Measurements from ENCODE around the gene CKS1B.

CKS1B gene

DNA sequence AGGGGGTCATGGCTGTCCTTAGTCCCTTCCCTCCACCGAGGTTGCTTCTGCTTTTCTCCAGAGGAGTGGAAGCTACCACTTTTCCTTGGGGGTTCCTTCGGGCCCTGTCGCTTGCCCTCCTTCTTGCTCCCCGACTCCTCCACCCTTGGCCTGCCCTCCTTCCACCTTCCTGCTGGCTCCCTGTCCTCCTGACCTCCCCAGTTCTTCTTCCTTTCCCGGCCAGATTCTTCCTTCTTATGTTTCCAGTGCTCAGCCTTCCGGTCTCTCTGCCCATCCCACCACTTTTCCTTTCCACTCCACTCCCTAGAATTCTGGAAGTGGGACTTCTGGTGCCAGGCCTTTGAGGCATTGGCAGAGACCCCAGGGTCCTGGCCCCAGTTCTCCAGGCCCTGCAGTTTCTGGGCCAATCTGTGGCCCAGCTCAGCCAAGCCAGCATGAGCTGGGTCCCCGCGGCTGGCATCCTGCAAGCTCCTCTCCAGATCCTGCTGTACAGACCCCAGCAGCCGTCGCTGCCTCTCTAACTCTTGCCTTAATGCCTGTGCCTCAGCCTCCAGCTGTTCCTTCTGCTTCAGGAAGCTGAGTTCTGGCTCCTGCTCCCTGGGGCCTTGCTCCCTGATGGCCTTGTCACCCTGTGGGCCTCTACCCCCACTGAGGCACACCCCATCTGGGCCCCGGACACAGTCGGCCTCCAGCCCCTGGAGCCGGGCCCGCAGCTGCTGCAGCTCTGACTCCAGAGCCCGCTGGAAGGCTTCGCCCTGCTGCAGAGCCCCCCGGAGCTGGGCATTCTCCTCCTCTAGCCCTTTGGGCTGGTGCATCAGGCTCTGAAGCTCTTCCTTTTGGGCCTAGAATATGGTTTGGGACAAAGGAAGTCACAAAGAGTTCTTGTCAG is 28.3 kb upstream of the CKS1B start:
- no peak for DNase-seq

DNA sequence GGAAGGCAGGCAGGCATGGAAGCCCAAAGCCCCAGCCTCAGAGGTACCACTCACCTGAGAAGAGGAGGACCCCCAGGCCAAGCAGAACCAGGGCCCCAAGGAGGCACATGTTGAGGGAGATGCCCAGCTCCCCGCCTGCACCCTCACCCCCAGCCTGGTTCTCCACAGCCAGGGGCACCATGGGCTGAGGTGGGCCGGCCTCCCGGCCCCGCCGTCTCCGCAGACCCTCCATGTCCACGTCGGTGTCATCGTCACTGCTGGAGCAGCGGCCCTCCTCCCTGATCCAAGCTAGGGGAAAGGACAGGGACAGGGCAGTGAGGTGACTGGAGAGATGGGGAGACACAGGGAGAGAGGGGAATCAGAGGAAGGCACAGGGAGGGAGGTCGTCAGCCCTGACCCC is 26.4 kb upstream of the CKS1B start:
- no peak for DNase-seq

DNA sequence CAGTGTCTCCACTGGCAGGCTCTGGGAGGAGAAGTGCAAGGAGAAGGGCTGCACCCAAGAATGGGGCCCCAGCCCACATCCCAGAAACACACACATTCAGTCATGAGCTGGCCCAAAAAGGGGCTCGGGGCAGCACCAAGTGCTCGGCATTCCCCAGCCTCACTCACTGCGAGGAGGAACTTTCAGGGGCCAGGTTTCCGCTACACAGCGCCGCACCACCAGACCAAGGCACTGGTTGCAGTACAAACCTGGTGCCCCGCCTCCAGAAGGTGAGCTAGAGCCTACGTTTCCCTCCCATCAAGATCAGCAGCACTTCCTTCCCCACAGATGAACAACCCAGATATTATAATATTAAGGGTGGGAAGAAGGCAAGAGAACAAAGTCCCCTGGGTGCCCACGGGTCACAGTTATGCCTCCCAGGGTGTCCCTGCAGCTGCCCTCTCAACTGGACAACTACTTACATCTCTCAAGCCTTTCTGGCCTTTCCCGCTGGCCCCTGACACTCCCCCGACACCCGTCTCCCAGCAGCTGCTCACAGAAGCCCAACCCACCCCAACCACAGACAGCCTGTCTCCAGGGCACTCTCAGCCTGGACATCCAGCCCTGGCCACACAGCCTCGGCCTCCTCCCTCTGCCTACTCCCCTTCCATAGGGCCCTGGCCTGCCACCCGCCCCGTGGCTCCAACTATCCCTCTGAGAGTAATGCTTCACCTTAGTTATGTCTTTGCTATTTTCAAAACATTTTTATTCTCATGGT is 22.4 kb upstream of the CKS1B start:
- DNase-seq = peak; percentile 39

DNA sequence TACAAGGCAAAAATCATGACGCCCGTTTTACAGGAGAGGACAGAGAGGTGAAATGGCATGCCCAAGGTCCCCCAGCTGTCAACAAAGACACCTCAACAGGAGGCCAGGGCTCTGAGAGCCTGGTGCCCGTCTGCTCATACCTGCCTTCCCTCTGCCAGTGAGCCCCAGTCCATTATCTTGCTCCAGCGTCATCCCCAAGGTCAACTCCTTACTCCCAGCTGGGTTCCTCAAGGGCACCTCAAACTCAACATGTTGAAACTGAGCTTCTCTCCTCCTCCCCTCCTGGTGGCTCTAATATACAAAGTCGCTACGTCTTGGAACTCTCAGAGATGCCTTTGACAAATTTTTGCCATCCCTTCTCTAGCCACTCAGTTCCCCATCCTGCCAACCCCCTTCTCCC is 21.8 kb upstream of the CKS1B start:
- no peak for DNase-seq

DNA sequence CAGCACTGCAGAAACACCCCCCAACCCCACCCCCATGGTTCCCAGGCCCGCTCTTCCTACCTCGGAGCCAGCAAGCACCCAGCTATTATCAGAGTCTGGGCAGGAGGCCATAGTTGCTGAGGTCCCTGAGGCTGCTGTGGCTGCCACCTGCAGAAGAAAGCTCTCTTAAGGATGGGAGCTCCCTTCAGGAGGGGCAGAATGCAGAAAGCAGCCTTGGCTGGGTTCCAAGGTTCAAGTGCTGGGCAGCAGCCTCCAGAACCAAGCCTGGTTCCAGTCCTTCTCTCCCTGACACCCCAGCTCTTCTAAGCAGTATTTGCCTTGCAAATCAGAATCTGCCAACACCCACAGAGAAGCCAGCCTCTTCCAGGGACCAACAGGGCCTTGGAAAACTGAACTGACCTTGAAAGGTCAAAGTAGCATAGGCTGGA is 20.9 kb upstream of the CKS1B start:
- no peak for DNase-seq

DNA sequence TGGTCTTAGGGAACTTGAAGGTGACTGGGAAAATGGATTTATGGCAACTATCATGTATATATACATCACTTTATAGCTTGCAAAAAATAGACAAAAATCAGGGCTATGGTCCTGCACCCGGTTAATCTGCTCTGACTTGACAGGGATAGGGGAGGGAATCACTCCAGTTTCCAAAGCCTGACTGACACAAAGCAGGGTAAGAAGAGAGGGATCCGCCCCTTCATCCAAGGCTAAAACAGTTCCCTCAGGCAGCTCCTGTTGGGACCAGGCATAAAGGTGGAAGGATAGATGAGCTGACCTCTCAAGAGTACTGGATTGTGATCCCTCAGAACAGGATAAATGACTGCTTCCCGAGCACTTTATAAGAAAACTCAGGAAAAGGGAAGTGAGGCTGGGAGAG is 19.9 kb upstream of the CKS1B start:
- no peak for DNase-seq

DNA sequence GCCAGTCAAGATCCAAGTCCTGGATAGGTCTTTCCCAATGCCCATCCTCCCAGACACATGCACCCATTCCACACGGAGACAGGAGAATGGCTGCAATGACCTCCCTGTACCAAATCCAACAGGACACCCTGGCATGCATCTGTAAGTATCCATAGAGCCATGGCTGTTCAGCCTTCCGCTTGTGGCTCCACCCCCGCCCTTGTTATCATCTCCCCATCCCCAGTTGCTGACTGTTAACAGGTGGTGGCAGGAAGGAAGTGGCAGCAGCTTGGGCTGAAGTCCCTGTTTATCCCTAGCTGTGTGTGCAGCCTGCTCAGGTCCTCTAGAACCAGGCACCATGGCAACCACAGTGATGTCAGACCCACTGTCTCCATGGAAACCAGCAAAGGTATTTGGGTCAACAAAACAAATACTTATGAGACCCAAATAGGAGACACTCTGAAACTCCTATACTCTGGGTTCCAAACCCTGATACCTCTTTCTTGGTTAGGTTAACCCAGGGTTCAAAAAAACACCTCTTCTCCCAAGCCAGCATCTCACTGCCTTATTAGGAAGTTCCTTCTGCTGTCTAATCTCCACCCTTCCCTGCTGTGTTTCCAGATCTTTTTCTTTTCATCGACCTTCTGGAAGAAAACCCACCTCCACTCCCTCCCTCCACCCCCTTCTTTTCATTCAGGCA is 19.3 kb upstream of the CKS1B start:
- peak; percentile 93 for DNase-seq

DNA sequence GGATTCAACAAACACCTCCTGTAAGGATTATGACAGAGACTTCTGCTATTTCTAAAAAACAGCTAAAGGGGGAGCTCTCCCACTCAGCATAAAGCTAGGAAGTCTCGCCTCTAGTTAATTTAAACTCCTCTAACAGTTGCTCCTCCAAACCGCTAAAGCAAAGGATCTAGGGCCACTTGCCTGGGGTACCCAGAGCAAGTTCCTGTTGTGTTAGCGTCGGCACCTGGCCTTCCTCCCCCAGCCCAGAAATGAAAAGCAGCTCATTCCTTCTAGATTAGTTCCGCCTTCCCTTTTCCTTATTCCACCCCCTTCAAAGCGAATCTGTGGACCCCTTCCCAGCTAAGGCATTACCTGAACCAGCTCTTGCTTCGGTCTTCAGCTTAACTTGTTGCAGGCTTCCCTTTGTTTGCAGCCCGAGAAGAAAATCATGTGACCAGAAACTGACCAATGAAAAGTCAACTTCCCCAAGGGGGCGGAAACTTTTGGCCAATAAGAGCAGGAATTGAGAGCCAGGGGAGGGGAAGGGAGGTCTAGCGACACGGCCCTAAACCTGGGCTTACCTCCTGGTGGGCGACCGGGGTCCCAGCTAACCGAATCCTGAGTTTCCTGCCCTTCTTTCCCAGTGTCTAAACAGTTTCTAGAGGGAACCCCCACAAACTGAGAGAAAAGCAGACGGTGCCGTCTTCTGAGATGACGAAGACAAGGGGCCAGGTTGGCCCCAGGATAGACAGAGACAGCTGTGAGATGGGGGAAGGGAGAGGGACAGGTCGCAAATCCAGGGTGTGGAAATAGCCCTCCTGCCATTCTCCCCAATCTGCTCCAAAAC is 18.6 kb upstream of the CKS1B start, which contains the start of gene PBXIP1:
Gene PBXIP1, minus strand, starts transcription at position 382 of the 826 bp plus-strand sequence. CDS start 2,378 bp downstream, outside the sequence.
- peak; percentile 93 for DNase-seq

DNA sequence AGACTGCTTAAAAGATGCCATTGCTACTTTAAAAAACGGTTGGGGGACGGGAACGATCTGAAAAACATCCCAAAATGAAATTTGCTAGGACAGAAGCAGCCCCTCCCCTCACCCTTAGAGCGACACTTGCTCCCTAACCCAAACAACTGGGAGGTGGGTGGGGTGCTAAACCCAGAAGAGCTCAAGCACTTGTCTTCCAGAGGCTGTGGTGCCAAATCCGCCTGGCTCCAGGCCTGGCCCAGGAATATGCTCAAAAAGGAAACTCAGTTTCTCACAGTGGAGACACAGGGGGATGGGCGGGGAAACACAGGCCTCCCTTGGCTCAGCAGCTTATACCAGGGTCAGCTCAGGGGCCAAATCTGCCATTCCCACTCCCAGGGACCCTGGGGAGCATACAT is 17.9 kb upstream of the CKS1B start:
- no peak for DNase-seq

DNA sequence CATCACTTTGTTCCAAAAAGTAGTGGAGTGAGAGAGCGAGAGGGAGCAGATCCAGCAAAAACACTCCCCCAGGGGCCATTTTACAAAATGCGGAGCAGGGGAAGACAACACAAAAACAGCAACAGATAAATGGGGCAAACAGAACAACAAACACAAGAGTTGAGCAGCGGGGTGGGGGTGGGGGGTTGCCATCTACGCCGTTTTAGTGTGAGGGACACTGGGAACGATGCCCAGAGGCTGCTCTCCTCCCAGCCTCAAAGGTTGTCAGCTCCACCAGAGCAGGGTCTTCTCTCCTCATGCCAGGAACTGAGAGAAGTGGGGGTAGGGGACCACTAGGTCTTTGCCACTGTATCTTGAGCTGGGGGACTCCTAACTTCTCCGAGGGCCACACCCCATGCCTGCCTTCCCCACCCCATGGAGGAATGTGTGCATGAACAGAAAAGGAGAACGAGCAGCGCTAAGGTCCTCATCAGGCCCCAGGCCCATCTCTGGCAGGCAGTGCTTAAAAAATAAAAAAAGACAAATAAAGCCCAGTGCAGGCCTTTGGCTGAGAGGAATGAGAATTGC is 17.3 kb upstream of the CKS1B start:
- DNase-seq = no peak

DNA sequence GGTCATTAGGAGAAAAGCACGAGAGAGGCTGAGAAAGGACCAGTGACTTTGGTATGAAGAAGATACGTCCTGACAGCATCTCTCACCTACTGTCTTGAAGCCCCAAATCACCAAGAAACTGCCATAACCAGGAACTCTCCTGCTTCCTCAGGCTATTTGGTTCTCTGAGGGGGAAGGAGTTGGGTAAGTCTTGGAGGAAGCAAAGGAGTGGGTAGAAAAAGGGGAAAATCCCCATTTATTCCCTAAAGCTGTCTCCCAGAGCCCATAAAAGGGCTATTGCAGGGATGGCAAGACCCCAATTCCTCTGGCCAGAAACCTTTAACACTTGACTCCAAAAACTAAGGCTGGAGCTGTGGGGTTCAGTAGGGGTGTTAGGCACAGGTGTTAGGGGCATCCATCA is 16.4 kb upstream of the CKS1B start:
- DNase-seq = no peak

DNA sequence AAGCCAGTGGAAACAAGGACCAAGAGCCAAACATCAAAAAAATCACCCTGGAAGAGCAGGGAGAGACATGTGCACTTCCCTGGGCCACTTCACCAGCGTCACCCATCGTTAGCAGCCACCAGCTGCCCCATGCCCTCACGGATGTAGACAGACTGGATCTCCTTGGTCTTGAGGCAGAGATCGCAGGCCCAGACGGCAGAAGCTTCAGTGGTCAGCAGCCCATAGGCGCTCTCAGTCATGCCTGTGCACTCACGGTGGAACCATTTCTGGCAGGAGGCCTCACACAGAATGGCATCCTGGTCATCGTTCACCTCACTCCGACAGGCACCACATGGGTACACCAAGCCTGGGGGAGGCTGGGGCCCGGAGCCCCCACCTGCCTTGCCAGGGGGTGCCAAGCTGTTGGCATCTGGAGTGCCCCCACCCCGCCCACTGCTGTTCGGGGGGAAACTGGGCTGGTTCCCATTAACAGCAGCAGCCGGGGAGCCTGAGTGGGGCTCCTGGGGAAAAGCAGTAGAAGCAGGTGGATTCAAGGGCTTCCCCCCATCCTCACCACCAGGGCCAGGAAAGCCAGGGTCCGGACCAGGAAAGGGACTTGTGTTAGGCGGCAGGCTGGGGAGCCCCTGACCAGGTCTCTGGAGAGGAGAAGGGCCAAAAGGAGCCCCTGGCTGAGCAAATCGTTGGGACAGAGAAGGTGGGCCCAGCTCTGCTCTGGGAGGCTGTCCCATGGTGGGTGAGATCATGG is 15.6 kb upstream of the CKS1B start:
- DNase-seq = no peak

DNA sequence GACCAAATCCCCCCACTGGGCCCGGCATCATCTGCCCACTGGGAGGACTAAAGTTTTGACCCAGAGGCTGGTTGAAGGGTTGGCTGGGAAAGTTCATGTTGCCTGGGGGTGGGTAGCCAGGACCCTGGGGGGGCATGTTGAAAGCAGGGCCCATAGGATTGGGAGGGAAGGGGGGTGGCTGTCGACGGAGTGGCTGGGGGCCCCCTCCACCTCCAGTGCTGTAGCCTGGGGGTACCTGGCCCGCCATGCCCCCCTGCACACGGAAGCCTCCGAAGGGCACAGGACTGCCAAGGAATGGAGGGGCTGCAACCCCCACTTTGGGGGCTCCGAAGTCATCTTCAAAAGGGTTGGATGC is 15.1 kb upstream of the CKS1B start:
- DNase-seq = no peak

DNA sequence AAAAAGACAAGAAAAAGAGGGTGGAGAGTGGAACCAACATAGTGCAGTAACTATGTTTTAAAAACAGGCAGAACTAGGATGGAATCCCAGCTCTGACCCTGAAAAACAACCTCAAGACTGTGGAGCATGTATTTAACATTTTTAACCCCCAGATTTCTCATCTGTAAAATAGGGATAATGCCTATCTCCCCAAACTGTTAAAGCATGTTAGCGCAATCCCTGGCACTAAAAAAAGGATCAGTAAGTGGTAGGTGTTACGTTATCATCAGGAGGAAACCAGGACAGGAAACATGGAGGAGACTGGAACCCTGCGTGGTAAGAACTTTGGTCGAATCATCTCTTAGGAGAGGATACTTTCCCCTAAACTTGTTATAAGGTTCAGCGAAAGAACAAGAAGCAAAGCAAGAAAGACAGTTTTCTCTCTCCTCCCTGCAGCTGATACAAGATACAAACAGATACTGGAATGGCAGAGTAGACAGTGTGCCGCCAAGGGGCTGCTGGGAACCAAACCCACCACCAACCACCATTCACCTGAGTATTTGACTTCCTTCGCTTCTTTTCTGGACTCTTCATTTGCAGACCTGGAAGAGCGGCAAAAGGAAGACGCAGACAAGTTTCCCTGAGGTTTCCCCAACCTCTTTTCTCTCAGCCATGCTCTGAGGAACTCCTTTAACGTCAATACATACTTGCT is 13.9 kb upstream of the CKS1B start:
- no peak for DNase-seq

DNA sequence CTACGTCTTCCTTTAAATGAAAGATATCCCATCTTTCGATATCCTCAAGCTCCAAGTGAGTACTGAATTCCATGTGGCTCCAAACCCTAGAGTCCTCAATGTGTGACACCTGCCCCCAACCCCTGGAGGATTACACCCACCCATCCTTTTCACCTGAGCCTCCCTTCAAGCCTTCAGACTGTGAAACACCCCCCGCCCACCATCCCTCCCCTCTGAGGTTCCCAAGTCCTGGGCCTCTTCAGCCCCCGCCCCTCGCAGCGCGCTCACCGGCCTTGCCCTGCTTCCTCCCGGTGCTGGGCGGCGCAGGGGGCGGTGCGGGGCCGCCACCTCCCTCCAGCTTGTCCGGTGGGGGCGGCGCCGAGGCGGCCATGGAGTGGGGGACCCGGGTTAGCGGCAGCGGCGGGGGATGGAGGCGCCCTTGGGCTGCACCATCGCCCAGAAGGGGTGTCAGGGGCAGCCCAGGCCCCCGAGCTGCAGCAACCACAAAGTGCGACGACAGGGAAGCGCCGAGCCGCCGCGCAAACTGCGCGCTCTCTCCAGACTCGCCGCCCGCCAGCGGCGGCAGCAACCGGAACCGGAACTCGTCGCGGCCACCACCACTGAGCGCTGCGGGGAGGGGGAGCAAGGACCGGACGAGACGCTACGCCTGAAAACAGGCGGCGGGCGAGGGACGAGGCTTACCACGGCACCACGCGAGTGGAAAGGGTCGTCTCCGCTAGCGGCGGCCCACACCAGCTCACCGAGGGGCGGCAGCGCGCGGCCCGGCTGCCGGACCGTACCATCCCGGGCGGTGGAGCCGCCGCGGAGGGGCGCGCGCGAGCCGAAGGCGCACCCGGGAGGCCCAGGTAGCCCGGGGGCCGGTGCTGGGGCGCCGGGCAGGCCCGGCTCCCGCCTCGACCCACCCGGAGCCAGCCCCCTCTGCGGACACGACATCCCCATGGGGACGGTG is 13.0 kb upstream of the CKS1B start, which contains the start of gene PYGO2:
Gene PYGO2, minus strand, starts transcription at position 576 of the 949 bp plus-strand sequence. Its CDS starts 206 bp downstream, at position 370.
- peak; percentile 88 for DNase-seq

DNA sequence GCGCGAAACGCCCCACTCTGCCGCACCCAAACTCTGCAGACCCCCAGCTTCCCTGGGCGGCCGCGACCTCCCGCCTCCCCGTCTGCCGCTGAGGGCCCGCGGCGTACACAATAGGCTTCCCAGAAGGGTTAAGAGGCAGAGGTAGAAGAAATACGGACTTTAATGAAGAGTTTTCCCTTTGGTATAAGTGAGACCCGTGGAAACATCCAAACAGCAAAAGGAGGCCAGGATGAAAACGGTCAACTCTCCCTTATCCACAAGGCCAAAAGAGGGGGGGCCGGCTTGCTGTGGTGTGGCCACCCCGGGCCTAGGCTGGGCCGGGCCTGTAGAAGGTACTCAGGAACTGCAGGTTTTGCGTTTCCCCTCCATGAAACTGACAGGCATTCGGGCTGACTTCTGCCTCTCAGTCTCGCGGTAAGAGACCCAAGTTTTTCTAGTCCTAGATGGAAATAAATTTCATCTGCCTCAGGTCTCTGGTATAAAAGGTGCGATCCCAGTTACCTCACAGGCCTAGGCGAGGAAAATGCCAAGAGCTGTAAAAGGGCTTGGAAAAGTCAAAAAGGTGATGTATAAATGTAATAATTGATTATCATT is 12.2 kb upstream of the CKS1B start:
- DNase-seq = no peak

DNA sequence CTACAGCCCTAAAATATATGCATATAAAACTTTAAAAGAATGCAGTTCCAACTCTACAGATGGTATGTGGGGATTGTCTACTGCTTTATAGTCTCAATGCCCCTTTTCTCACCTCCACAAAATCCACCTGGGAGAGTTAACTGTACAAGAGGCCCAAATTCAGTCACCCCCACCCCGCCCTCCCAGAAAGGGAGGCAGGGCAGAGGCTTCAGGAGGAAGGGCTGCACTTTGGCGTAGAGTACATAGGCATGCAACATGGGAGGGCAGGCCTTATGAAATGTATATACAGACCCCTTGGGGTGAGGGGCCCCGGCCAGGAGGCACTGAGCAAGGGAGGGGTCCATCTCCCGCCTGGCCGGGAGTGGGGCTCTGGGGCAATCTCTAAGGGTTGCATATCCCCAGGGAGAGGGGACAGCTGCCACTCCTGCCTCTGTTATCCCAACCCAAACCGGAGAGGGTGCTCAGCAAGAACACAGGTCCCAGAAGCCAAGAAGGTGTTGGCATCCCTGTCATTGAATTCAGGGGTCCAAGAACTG is 11.6 kb upstream of the CKS1B start:
- no peak for DNase-seq

DNA sequence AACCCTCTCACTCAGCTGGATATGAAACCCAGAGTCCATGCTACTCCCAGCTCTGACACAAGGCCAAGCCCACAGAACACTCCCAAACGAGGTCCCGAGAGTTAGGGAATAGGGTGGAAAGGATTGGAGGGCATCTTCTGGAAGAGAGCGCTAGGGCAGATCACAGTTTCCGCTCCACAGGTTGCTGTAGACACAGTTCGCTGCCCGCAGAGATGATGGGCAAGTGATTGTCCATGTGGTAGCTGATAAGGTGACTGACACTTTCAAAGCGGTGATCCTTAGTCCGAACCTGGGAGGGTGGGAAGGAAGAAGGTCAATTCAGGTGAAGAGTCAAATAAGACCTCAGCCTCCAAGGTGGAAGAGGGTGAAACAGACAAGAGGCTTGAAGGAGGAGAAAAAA is 10.8 kb upstream of the CKS1B start:
- no peak for DNase-seq

DNA sequence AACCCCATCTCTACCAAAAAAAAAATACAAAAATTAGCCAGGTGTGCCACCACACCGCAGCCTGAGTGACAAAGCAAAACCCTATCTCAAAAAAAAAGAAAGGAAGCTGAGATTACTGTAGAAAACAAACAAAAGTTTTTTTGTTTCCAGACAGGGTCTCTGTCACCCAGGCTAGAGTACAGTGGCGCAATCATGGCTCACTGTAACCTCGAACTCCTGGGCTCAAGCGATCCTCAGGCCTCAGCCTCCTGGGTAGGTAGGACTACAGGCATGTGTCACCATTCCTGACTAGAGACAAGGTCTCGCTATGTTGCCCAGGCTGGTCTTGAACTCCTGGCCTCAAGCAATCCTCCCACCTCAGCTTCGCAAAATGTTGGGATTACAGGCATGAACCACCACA is 10.1 kb upstream of the CKS1B start:
- DNase-seq = no peak
